PFSK-1 (cell line): ENCODE measurements around the gene EEPD1.

Source experiments
- POLR2AphosphoS5 ChIP-seq: IDR thresholded peaks from 2 replicates; pipeline ENCODE4 v1.6.1; 2012; ENCODE audit warnings: low read depth, mild to moderate bottlenecking, control low read depth, low read length, moderate library complexity
- REST ChIP-seq, 2 experiments: IDR thresholded peaks; 2 replicates each; pipeline versions ENCODE4 v1.6.1 to v1.8.0; 2011 to 2012; ENCODE audit warnings: low read depth in 2 of 2, low read length in 2 of 2, control low read depth in 1 of 2, inconsistent platforms in 1 of 2, mild to moderate bottlenecking in 1 of 2, moderate library complexity in 1 of 2; ENCODE audit not compliant: insufficient read depth in 1 of 2

GRCh38 chr7:36312915-36313334 is 159.9 kb downstream of the EEPD1 start:
- TF ChIP-seq REST (IDR thresholded peaks at IDR 0.05; ENCODE audit: insufficient read depth in 1 of 2, low read depth in 2 of 2, low read length in 2 of 2) (no peak), POLR2AphosphoS5 (no peak)
